Spleen (tissue), 7 donors: Measurements from ENCODE around the gene MACROD2.

Experiments
- CTCF ChIP-seq, 11 experiments: fragments of 200-600 bp in 7 of 11; fragments of 450-650 bp in 4 of 11; sonication (generic) in 4 of 11; IDR thresholded peaks in 8 of 11; conservative IDR thresholded peaks in 3 of 11; 1 replicate in 7 of 11; 2 replicates in 4 of 11; pipeline versions ENCODE4 v1.4.0 to v1.8.0; 2016 to 2021; ENCODE audit warnings: antibody characterized with exemption in 11 of 11, inconsistent platforms in 4 of 11, mild to moderate bottlenecking in 1 of 11
- POLR2A ChIP-seq, 3 donors: fragments of 450-650 bp; IDR thresholded peaks; one replicate each; pipeline ENCODE4 v1.5.1; 2017; ENCODE audit warnings: antibody characterized with exemption in 3 of 3, mild to moderate bottlenecking in 1 of 3
- POLR2AphosphoS5 ChIP-seq, 3 donors: sonication (generic); formaldehyde crosslinking; IDR thresholded peaks; one replicate each; pipeline ENCODE4 v1.5.1; 2017; ENCODE audit warnings: antibody characterized with exemption in 3 of 3
- donor health status: DM: no; HTN: no; CAD: no; lungs with moderate emphysema.
- donor health status: DM: no; HTN: no; CAD: no.
- donor health status: DM: no; HTN: no; CAD: no.

GRCh38 chr20:14336686-14337085, 341.4 kb downstream of the MACROD2 start:
- TF ChIP-seq CTCF (IDR thresholded peaks at IDR 0.05 in 8 of 11, conservative IDR thresholded peaks at IDR 0.05 in 3 of 11): no peak
- no peak for TF ChIP-seq POLR2A (IDR thresholded peaks at IDR 0.05)
- TF ChIP-seq POLR2AphosphoS5 (IDR thresholded peaks at IDR 0.05): no peak
